ENCODE data around the gene ZNF341.

Gene ZNF341

GRCh38 chr20:33731693-33732165, at the start of gene ZNF341:
Gene ZNF341, plus strand, starts transcription at chr20:33731996. Its CDS starts 26 bp downstream, at chr20:33732022.
- Histone ChIP-seq H3K27ac (ENCODE audit: low read depth, low read length) (peak within 1 kb of the TSS; percentile 30), H3K9me3 (ENCODE audit: control insufficient read depth in 5 of 5, low read length in 5 of 5) (peaks cover 3 to 8% (median 8%) of the 10 kb centered on the region in 5 donors), H3K36me3 (ENCODE audit: control insufficient read depth in 5 of 5, insufficient read depth in 5 of 5, low read length in 5 of 5) (no peaks in the 10 kb centered on the region), H3K9ac (ENCODE audit: low read length in 5 of 5) (peak within 1 kb of the TSS in 4 of 5 donors; percentile 44 to 80 (median 74)), H3K4me3 (ENCODE audit: low read depth in 1 of 5, low read length in 5 of 5) (peak within 1 kb of the TSS; percentile 65 to 84 (median 76)), H3K4me1 (ENCODE audit: control insufficient read depth in 5 of 5, insufficient read depth in 5 of 5, low read length in 5 of 5) (peaks cover 0 to 30% (median 25%) of the 10 kb centered on the region in 5 donors), H3K27me3 (ENCODE audit: control insufficient read depth in 5 of 5, insufficient read depth in 4 of 5, low read length in 5 of 5) (no peaks in the 10 kb centered on the region)

- no peak overlapping the region for H3K27ac ChIP-seq (ENCODE audit: low read depth, low read length)
- H3K36me3 ChIP-seq (ENCODE audit: control insufficient read depth in 5 of 5, insufficient read depth in 5 of 5, low read length in 5 of 5), result no peaks in the 10 kb centered on the region
- H3K27me3 ChIP-seq (ENCODE audit: control insufficient read depth in 5 of 5, insufficient read depth in 4 of 5, low read length in 5 of 5), result no peaks in the 10 kb centered on the region
- peak overlapping the region in 2 of 5 donors; percentile 42 to 43 for H3K4me3 ChIP-seq (ENCODE audit: low read depth in 1 of 5, low read length in 5 of 5)
- no peaks in the 10 kb centered on the region for H3K9me3 ChIP-seq (ENCODE audit: control insufficient read depth in 5 of 5, low read length in 5 of 5)
- peak overlapping the region in 2 of 5 donors; percentile 59 to 64 for H3K9ac ChIP-seq (ENCODE audit: low read length in 5 of 5)
- peaks cover 4 to 39% (median 30%) of the 10 kb centered on the region in 5 donors for H3K4me1 ChIP-seq (ENCODE audit: control insufficient read depth in 5 of 5, insufficient read depth in 5 of 5, low read length in 5 of 5)
These were observed 47.1 kb upstream of the ZNF341 start for GRCh38 chr20:33684533-33685327.

- no peaks in the 10 kb centered on the region for H3K9me3 ChIP-seq (ENCODE audit: control insufficient read depth in 5 of 5, low read length in 5 of 5)
- H3K4me1 ChIP-seq (ENCODE audit: control insufficient read depth in 5 of 5, insufficient read depth in 5 of 5, low read length in 5 of 5), result peaks cover 4 to 33% (median 24%) of the 10 kb centered on the region in 5 donors
- H3K4me3 ChIP-seq (ENCODE audit: low read depth in 1 of 5, low read length in 5 of 5), result peak overlapping the region; percentile 26 to 52 (median 43)
- H3K27me3 ChIP-seq (ENCODE audit: control insufficient read depth in 5 of 5, insufficient read depth in 4 of 5, low read length in 5 of 5), result no peaks in the 10 kb centered on the region
- no peak overlapping the region for H3K27ac ChIP-seq (ENCODE audit: low read depth, low read length)
- no peaks in the 10 kb centered on the region for H3K36me3 ChIP-seq (ENCODE audit: control insufficient read depth in 5 of 5, insufficient read depth in 5 of 5, low read length in 5 of 5)
- peak overlapping the region in 3 of 5 donors; percentile 38 to 64 (median 59) for H3K9ac ChIP-seq (ENCODE audit: low read length in 5 of 5)
These were observed 46.3 kb upstream of the ZNF341 start for GRCh38 chr20:33685328-33686099.

GRCh38 chr20:33686100-33686983, 45.5 kb upstream of the ZNF341 start, which contains the start of gene E2F1:
Gene E2F1, minus strand, starts transcription at chr20:33686385. Its CDS starts 121 bp downstream, at chr20:33686264.
- Histone ChIP-seq H3K4me1 (ENCODE audit: control insufficient read depth in 5 of 5, insufficient read depth in 5 of 5, low read length in 5 of 5) (peaks cover 4 to 27% (median 19%) of the 10 kb centered on the region in 5 donors), H3K4me3 (ENCODE audit: low read depth in 1 of 5, low read length in 5 of 5) (peak within 1 kb of the TSS; percentile 26 to 64 (median 53)), H3K36me3 (ENCODE audit: control insufficient read depth in 5 of 5, insufficient read depth in 5 of 5, low read length in 5 of 5) (no peaks in the 10 kb centered on the region), H3K9me3 (ENCODE audit: control insufficient read depth in 5 of 5, low read length in 5 of 5) (no peaks in the 10 kb centered on the region), H3K27me3 (ENCODE audit: control insufficient read depth in 5 of 5, insufficient read depth in 4 of 5, low read length in 5 of 5) (no peaks in the 10 kb centered on the region), H3K9ac (ENCODE audit: low read length in 5 of 5) (peak within 1 kb of the TSS in 3 of 5 donors; percentile 38 to 64 (median 59)), H3K27ac (ENCODE audit: low read depth, low read length) (no peak within 1 kb of the TSS)

GRCh38 chr20:33686984-33687366, 44.8 kb upstream of the ZNF341 start:
- H3K4me3 ChIP-seq (ENCODE audit: low read depth in 1 of 5, low read length in 5 of 5), result peak overlapping the region in 4 of 5 donors; percentile 49 to 64 (median 58)
- no peak overlapping the region for H3K9ac ChIP-seq (ENCODE audit: low read length in 5 of 5)

GRCh38 chr20:33687370-33687915, 44.4 kb upstream of the ZNF341 start:
- H3K9ac ChIP-seq (ENCODE audit: low read length in 5 of 5), result no peak overlapping the region
- no peaks in the 10 kb centered on the region for H3K36me3 ChIP-seq (ENCODE audit: control insufficient read depth in 5 of 5, insufficient read depth in 5 of 5, low read length in 5 of 5)
- H3K27me3 ChIP-seq (ENCODE audit: control insufficient read depth in 5 of 5, insufficient read depth in 4 of 5, low read length in 5 of 5), result no peaks in the 10 kb centered on the region
- peaks cover 4 to 27% (median 19%) of the 10 kb centered on the region in 5 donors for H3K4me1 ChIP-seq (ENCODE audit: control insufficient read depth in 5 of 5, insufficient read depth in 5 of 5, low read length in 5 of 5)
- H3K4me3 ChIP-seq (ENCODE audit: low read depth in 1 of 5, low read length in 5 of 5), result no peak overlapping the region
- no peak overlapping the region for H3K27ac ChIP-seq (ENCODE audit: low read depth, low read length)
- H3K9me3 ChIP-seq (ENCODE audit: control insufficient read depth in 5 of 5, low read length in 5 of 5), result no peaks in the 10 kb centered on the region

More at GRCh38 chr20:33686984-33687366, 44.8 kb upstream of the ZNF341 start:
- Histone ChIP-seq H3K9me3 (ENCODE audit: control insufficient read depth in 5 of 5, low read length in 5 of 5) (no peaks in the 10 kb centered on the region), H3K27ac (ENCODE audit: low read depth, low read length) (no peak overlapping the region), H3K27me3 (ENCODE audit: control insufficient read depth in 5 of 5, insufficient read depth in 4 of 5, low read length in 5 of 5) (no peaks in the 10 kb centered on the region), H3K36me3 (ENCODE audit: control insufficient read depth in 5 of 5, insufficient read depth in 5 of 5, low read length in 5 of 5) (no peaks in the 10 kb centered on the region), H3K4me1 (ENCODE audit: control insufficient read depth in 5 of 5, insufficient read depth in 5 of 5, low read length in 5 of 5) (peaks cover 4 to 27% (median 19%) of the 10 kb centered on the region in 5 donors)

- Histone ChIP-seq H3K36me3 (ENCODE audit: control insufficient read depth in 5 of 5, insufficient read depth in 5 of 5, low read length in 5 of 5) (no peaks in the 10 kb centered on the region), H3K9me3 (ENCODE audit: control insufficient read depth in 5 of 5, low read length in 5 of 5) (no peaks in the 10 kb centered on the region), H3K4me1 (ENCODE audit: control insufficient read depth in 5 of 5, insufficient read depth in 5 of 5, low read length in 5 of 5) (peaks cover 4 to 27% (median 19%) of the 10 kb centered on the region in 5 donors), H3K4me3 (ENCODE audit: low read depth in 1 of 5, low read length in 5 of 5) (no peak overlapping the region), H3K27me3 (ENCODE audit: control insufficient read depth in 5 of 5, insufficient read depth in 4 of 5, low read length in 5 of 5) (no peaks in the 10 kb centered on the region), H3K9ac (ENCODE audit: low read length in 5 of 5) (no peak overlapping the region), H3K27ac (ENCODE audit: low read depth, low read length) (no peak overlapping the region)
These were observed 43.5 kb upstream of the ZNF341 start for GRCh38 chr20:33687993-33688937.

- Histone ChIP-seq H3K36me3 (ENCODE audit: control insufficient read depth in 5 of 5, insufficient read depth in 5 of 5, low read length in 5 of 5) (no peaks in the 10 kb centered on the region), H3K27ac (ENCODE audit: low read depth, low read length) (no peak overlapping the region), H3K9ac (ENCODE audit: low read length in 5 of 5) (no peak overlapping the region), H3K9me3 (ENCODE audit: control insufficient read depth in 5 of 5, low read length in 5 of 5) (no peaks in the 10 kb centered on the region), H3K27me3 (ENCODE audit: control insufficient read depth in 5 of 5, insufficient read depth in 4 of 5, low read length in 5 of 5) (no peaks in the 10 kb centered on the region), H3K4me1 (ENCODE audit: control insufficient read depth in 5 of 5, insufficient read depth in 5 of 5, low read length in 5 of 5) (peaks cover 4 to 31% (median 19%) of the 10 kb centered on the region in 5 donors), H3K4me3 (ENCODE audit: low read depth in 1 of 5, low read length in 5 of 5) (no peak overlapping the region)
These were observed 42.8 kb upstream of the ZNF341 start for GRCh38 chr20:33688938-33689424.

All from subcutaneous abdominal adipose tissue (tissue), 5 donors.